ENCODE measurements around the gene FOXD4L1.
"Not testable (repeated sequence)": the region's sequence is repeated elsewhere in the genome, so short reads cannot be mapped to it uniquely, and the experiment has no call there.

The FOXD4L1 gene

DNA sequence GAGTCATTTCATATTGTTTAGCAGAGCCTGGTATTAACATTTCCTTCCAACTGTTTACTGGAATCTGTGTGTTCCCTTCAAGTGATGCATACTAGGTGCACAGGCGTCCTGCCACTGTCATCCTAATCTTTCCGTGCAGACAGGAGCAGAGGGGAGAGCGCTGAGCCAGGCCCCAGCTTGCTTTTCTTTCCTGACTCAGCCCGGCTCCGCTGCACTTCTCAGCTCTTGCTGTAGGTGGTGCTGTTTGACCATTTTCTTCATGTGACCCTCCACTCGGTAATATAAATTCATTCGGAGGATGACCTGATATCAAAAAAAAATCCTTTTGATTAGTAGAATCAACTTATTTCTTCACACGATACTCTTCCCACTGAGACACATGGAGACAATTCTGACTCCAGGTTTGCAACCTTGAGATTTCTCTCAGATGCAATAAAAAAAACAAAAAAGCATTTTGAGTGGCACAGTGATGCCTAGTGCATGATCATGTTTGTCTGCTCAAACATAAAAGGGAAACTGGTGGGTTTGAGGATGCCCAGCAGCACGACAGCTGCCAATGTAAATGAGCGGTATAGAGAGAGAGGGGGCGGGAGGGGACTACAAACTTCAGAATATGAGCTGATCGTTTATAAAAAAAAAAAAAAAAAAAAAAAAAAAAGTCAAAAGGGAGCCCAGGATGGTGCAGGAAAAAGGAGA, 29.0 kb downstream of the FOXD4L1 start:
- not testable (repeated sequence) for DNase-seq

DNA sequence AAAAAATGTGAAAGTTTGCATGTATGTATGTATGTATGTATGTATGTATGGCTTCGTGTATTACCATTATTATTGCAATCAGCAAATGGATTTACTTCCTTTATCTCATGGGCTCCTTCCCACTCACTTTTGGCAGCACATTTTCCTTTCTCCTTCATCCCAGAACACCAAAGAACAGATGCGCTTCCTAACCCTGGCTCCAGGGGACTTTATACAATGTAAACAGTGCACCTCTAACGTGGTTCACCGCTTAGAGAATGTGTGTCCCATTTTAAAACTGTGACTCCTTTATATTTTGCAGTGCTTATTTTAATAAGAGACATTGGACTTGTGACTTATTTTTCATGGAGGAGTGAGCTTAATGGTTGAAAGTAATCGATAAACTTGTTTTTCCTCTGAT, 29.7 kb downstream of the FOXD4L1 start:
- DNase-seq: not testable (repeated sequence)

DNA sequence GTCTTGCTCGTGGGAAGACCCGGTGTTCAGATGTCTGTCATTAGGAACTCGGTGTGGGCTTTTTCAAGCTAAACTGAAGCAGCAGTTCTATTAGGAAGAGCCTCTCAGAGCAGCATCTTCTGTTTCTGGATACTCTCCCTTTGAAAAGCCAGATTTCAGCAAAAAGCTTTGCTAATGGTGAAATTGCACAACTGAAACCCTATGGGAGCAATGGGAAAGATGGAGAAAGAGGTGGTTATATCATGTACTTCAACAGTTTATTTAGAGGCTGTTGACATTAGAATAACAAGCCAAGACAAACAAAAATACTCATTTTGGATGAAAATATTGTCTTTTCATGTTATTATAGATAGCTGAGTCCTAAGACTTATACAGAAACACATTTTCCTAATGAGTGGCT, 30.4 kb downstream of the FOXD4L1 start:
- not testable (repeated sequence) for DNase-seq

DNA sequence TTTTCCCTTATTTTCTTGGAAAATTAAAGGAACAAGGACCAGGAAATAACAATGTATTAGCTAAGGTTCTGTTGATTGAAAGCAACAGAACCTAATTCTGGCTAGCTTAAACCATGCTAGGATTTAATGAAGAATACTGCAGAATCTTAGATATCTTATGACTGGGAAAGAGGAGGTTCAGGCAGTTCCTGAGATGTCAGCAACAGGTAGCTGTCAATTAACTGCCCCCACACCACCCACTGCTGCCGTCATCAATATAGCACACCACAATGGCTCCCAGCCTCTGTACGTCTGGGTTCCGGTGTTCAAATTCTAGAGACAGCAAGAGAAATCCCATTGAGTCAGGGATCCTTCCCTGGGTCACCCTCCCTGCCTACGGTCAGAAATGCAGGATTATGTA, 34.5 kb downstream of the FOXD4L1 start:
- DNase-seq: not testable (repeated sequence)

DNA sequence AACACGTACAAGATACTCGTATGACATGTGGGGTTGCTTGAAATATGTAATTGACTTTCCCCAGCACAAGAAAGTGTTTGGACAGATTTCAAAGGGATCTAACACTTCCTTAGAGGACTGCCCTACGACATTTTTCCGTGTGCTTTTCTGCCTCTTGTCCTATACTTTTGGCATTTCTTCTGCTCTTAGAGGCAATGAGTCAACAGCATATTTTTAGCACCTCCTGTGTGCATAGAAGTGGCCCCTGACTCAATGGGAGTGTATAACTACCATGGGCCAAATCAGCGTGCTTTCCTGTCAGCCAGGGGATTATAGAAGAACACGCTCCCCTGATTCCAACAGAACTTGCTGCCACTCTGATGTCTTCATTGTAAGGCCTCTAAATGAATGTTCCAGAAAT, 38.1 kb downstream of the FOXD4L1 start:
- DNase-seq: not testable (repeated sequence)

DNA sequence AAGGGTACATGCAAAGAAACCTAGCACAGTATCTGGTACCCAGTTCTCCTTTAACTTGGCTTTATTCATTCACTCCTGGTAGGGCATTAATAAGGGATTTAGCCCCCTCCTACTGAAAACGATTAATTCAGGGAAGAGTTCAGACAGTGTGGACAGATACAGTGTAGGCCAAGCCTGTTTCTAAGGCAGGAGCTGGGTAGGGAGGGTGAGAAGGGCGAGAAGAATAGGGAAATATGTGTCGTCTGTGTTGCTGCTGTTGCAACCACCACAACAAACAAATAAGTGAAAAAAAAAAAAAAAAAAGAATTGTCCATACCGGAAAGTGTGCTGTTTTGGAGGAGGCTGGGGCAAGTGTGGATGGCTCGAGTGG, 42.4 kb downstream of the FOXD4L1 start:
- DNase-seq: not testable (repeated sequence)

DNA sequence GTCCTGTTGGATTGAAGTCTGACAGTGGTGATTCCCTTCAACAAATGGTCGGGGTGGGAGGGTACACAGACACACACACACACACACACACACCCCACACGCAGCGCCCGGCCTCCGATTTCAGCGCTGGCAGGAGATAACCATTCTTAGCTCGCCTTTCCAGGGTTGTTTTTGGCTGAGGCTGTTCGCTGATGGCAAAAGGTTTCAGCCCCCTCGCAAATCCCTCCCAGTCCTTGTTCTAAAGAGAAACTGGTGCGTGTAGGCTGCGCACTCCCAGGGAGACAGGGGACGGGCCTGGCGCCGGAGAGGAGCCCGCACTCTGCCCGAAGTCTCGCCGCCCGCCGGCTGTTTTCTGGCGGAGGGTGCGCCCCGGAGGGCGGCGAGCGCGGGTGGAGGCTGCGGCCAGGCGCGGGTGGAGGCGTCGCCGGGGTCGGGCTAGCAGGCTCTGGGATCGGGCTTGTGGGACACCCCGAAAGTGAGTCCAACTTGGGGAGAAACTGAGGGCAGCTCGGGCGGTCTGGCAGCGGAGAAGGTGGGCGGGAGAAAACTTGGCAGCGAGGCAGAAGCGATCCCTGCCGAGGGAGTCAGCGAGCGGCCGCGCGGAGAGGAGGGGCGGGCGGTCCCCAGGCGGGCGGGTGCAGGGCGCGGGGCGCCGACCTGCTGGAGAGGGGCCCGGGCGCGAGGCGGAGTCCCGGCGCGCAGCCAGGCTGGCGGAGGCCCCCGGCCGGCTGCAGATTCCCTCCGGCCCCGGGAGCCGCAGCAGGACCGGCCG, 42.9 kb downstream of the FOXD4L1 start:
- not testable (repeated sequence) for DNase-seq

DNA sequence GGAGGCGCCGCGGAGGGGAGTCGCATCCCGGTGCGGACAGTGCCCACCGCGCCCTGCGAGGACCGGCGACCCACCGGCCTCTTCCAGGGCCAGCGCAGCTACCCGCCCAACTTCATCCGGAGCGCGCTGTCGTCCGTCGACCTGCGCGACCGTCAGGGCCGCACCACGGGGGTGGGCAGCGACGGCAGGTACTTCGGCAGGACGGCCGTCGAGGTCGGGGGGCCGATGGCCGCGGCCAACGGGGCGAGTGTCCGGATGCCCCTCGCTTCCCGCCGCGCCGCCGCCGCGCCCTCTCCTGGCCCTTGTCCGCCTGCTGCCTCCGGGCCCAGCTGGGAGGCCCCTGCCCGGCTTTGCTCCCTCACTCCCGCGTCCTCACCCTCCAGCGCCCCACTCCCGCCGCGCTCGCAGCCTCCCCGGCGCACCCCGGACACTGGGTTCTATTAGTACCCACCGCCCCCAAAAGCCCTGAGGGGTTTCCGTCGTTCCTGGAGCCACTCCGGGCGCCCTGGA, 43.6 kb downstream of the FOXD4L1 start:
- not testable (repeated sequence) for DNase-seq

DNA sequence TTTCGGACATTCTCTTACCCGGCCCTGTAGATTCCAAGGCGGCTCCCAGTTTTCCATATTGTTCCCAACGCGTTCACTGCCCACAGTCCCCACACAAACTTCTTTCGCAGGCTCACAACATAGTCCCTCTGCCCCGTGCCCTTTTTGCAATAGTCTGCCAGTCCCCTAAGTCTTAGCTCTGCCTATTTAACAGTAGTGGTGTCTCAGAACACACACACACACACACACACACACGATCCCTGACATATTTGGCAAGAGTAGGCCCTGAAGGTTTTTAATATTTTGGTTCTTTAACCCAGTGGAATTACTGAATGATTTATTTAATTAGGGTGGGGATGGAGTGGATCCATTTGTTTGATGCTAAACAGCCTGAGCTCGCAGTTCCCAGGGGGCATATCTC, 44.1 kb downstream of the FOXD4L1 start:
- DNase-seq: not testable (repeated sequence)

All from NCI-H1105 (cell line).